Measurements from ENCODE around the gene RNF220.

- TF ChIP-seq, protein P1, sequence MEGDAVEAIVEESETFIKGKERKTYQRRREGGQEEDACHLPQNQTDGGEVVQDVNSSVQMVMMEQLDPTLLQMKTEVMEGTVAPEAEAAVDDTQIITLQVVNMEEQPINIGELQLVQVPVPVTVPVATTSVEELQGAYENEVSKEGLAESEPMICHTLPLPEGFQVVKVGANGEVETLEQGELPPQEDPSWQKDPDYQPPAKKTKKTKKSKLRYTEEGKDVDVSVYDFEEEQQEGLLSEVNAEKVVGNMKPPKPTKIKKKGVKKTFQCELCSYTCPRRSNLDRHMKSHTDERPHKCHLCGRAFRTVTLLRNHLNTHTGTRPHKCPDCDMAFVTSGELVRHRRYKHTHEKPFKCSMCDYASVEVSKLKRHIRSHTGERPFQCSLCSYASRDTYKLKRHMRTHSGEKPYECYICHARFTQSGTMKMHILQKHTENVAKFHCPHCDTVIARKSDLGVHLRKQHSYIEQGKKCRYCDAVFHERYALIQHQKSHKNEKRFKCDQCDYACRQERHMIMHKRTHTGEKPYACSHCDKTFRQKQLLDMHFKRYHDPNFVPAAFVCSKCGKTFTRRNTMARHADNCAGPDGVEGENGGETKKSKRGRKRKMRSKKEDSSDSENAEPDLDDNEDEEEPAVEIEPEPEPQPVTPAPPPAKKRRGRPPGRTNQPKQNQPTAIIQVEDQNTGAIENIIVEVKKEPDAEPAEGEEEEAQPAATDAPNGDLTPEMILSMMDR (IDR thresholded peaks at IDR 0.05; ENCODE audit: low read depth, low read length, poor library complexity, severe bottlenecking) = peak; percentile 83
- TF ChIP-seq EZH2phosphoT487 (IDR thresholded peaks at IDR 0.05; ENCODE audit: borderline replicate concordance, low read length) = no peak
Measured at GRCh38 chr1:44377925-44378784, 26.9 kb upstream of the RNF220 start.
